Left ventricle myocardium inferior (tissue), 1 donor: ENCODE data around the gene ADARB1. TPM values are rescaled to one million over a fixed set of nuclear protein-coding genes. Genes with fewer than 3 reads are reported as not detected.

Source experiments
- DNase-seq: peaks from one replicate; pipeline ENCODE4 v3.0.0-alpha.2; 2020
- H3K27ac ChIP-seq: fragments of 200-600 bp; replicated peaks from 2 replicates; pipeline ENCODE4 v1.8.0; 2021
- H3K27me3 ChIP-seq: fragments of 200-600 bp; 2 replicates; pipeline ENCODE4 v1.8.0; 2021; ENCODE audit warnings: low read depth
- H3K36me3 ChIP-seq: fragments of 200-600 bp; 2 replicates; pipeline ENCODE4 v1.8.0; 2021
- H3K4me1 ChIP-seq: fragments of 200-600 bp; 2 replicates; pipeline ENCODE4 v1.8.0; 2021
- H3K4me3 ChIP-seq: fragments of 200-600 bp; 2 replicates; pipeline ENCODE4 v1.8.0; 2021; ENCODE audit warnings: mild to moderate bottlenecking, moderate library complexity
- H3K9me3 ChIP-seq: fragments of 200-600 bp; replicated peaks from 2 replicates; pipeline ENCODE4 v1.8.0; 2021
- CTCF ChIP-seq: fragments of 200-600 bp; IDR thresholded peaks from 2 replicates; pipeline ENCODE4 v1.8.0; 2021; ENCODE audit warnings: antibody characterized with exemption, mild to moderate bottlenecking, borderline replicate concordance
- intact Hi-C: fragments of 100-400 bp; cut with micrococcal nuclease; formaldehyde crosslinking; loops from one replicate; pipeline ENCODE4 v1.11.0; 2022
- total RNA-seq: library from RNA; stranded (reverse); fragmentation: NEBNext Ultra II Directional; extraction: Animal tissue kit (Norgen Biotek cat#: 25700); gene quantifications from one replicate; pipeline ENCODE4 v1.2.1, GENCODE V29; 2021
- donor health status: DM: no; HTN: yes; CAD: no; lungs with severe emphysema.

The ADARB1 gene
- total RNA-seq, 1 donor from 2014 or later: 15.5 TPM

GRCh38 chr21:45041351-45041805, 33.0 kb upstream of the ADARB1 start:
- Histone ChIP-seq H3K9me3 (peaks cover 22% of the 10 kb centered on the region), H3K4me1 (peaks cover 13% of the 10 kb centered on the region), H3K4me3 (peak overlapping the region; percentile 17), H3K36me3 (no peaks in the 10 kb centered on the region), H3K27me3 (no peaks in the 10 kb centered on the region), H3K27ac (peak overlapping the region; percentile 50)
- intact Hi-C loops: no loop called here
- peak; percentile 67 for DNase-seq
- TF ChIP-seq CTCF: no peak

- DNase-seq: no peak
- H3K27me3 ChIP-seq: no peaks in the 10 kb centered on the region
- H3K9me3 ChIP-seq: peaks cover 22% of the 10 kb centered on the region
- TF ChIP-seq CTCF: no peak
- intact Hi-C loops: no loop called here
- H3K4me1 ChIP-seq: peaks cover 13% of the 10 kb centered on the region
- H3K4me3 ChIP-seq: no peak overlapping the region
- no peaks in the 10 kb centered on the region for H3K36me3 ChIP-seq
- H3K27ac ChIP-seq: no peak overlapping the region
Measured at GRCh38 chr21:45041984-45042663, 32.3 kb upstream of the ADARB1 start.

- no peak for TF ChIP-seq CTCF
- H3K4me3 ChIP-seq: no peak overlapping the region
- H3K9me3 ChIP-seq: peaks cover 25% of the 10 kb centered on the region
- H3K36me3 ChIP-seq: no peaks in the 10 kb centered on the region
- DNase-seq: no peak
- H3K27ac ChIP-seq: no peak overlapping the region
- peaks cover 13% of the 10 kb centered on the region for H3K4me1 ChIP-seq
- intact Hi-C loops: no loop called here
- no peaks in the 10 kb centered on the region for H3K27me3 ChIP-seq
Measured at GRCh38 chr21:45042664-45043161, 31.7 kb upstream of the ADARB1 start.

GRCh38 chr21:45043541-45044020, 30.8 kb upstream of the ADARB1 start:
- H3K4me3 ChIP-seq: no peak overlapping the region
- no peak for DNase-seq
- H3K36me3 ChIP-seq: no peaks in the 10 kb centered on the region
- H3K27ac ChIP-seq: no peak overlapping the region
- H3K27me3 ChIP-seq: no peaks in the 10 kb centered on the region
- no peak for TF ChIP-seq CTCF
- H3K4me1 ChIP-seq: peaks cover 13% of the 10 kb centered on the region
- intact Hi-C loops: no loop called here
- H3K9me3 ChIP-seq: peaks cover 25% of the 10 kb centered on the region

GRCh38 chr21:45045481-45045880, 28.9 kb upstream of the ADARB1 start:
- intact Hi-C loops: no loop called here
- Histone ChIP-seq H3K9me3 (peaks cover 25% of the 10 kb centered on the region), H3K36me3 (no peaks in the 10 kb centered on the region), H3K4me3 (no peak overlapping the region), H3K27ac (no peak overlapping the region), H3K4me1 (peaks cover 11% of the 10 kb centered on the region), H3K27me3 (no peaks in the 10 kb centered on the region)
- no peak for TF ChIP-seq CTCF
- no peak for DNase-seq
